Naive thymus-derived CD8-positive, alpha-beta T cell (primary cell): ENCODE results near the gene PCGF3. TPM values are rescaled to one million over a fixed set of nuclear protein-coding genes. Genes with fewer than 3 reads are reported as not detected.
A peak's percentile ranks its signal among the peaks of the same experiment; 100 is the strongest.

Source experiments
- ATAC-seq, 2 donors: fragments of 150-1000 bp; cut with Tn5 transposase in 1 of 2; sonication (Bioruptor Pico), chemical (Tn5 transposase) in 1 of 2; 1 replicate in 1 of 2; 2 replicates in 1 of 2; pipeline ENCODE4 v1.10.0; 2021; ENCODE audit warnings: mild to moderate bottlenecking in 2 of 2, moderate library complexity in 2 of 2
- POLR2A ChIA-PET: fragments of 350-600 bp; sonication (Branson Sonifier 250); formaldehyde crosslinking; loops from one replicate; lab custom pipeline; 2021; ENCODE audit warnings: antibody characterized with exemption; lab: Charles Lee
- DNase-seq, 10 donors: peaks; one replicate each; pipeline versions ENCODE4 v3.0.0 to v3.0.0-alpha.2; 2020 to 2022
- H3K27ac Mint-ChIP-seq, 10 donors: one replicate each; pipeline ENCODE4 v1.8.0; 2020 to 2022; ENCODE audit warnings: mild to moderate bottlenecking in 10 of 10, mixed read lengths in 10 of 10, moderate library complexity in 4 of 10, inconsistent platforms in 1 of 10
- H3K27me3 Mint-ChIP-seq, 5 donors: one replicate each; pipeline ENCODE4 v1.8.0; 2021 to 2022; ENCODE audit warnings: mixed read lengths in 5 of 5
- H3K36me3 Mint-ChIP-seq, 3 donors: one replicate each; pipeline ENCODE4 v1.8.0; 2020 to 2022; ENCODE audit warnings: mixed read lengths in 3 of 3, mild to moderate bottlenecking in 2 of 3, inconsistent platforms in 1 of 3
- H3K4me1 Mint-ChIP-seq, 4 donors: one replicate each; pipeline ENCODE4 v1.8.0; 2021 to 2022; ENCODE audit warnings: mixed read lengths in 4 of 4
- H3K4me3 Mint-ChIP-seq, 10 donors: one replicate each; pipeline ENCODE4 v1.8.0; 2020 to 2022; ENCODE audit warnings: mild to moderate bottlenecking in 10 of 10, mixed read lengths in 10 of 10, moderate library complexity in 6 of 10, inconsistent platforms in 1 of 10
- H3K9me3 Mint-ChIP-seq, 9 donors: one replicate each; pipeline ENCODE4 v1.8.0; 2020 to 2022; ENCODE audit warnings: mixed read lengths in 9 of 9, mild to moderate bottlenecking in 3 of 9, inconsistent platforms in 1 of 9, moderate library complexity in 1 of 9
- polyA plus RNA-seq, 3 donors: library from polyadenylated mRNA; unstranded; fragments of 300-500 nt; fragmentation: Illumina TruSeq; gene quantifications; one replicate each; pipeline ENCODE4 v1.2.3, GENCODE V29; 2021
- total RNA-seq, 8 experiments: library from RNA in 2 of 8; stranded (reverse) in 2 of 8; gene quantifications; one replicate each; pipeline ENCODE4 v1.2.3 and lab custom pipeline; 2021 to 2026

Gene PCGF3
- total and polyA plus RNA-seq, 5 experiments from 2014 or later = 3.4 to 49.3 (median 4.4) TPM

DNA sequence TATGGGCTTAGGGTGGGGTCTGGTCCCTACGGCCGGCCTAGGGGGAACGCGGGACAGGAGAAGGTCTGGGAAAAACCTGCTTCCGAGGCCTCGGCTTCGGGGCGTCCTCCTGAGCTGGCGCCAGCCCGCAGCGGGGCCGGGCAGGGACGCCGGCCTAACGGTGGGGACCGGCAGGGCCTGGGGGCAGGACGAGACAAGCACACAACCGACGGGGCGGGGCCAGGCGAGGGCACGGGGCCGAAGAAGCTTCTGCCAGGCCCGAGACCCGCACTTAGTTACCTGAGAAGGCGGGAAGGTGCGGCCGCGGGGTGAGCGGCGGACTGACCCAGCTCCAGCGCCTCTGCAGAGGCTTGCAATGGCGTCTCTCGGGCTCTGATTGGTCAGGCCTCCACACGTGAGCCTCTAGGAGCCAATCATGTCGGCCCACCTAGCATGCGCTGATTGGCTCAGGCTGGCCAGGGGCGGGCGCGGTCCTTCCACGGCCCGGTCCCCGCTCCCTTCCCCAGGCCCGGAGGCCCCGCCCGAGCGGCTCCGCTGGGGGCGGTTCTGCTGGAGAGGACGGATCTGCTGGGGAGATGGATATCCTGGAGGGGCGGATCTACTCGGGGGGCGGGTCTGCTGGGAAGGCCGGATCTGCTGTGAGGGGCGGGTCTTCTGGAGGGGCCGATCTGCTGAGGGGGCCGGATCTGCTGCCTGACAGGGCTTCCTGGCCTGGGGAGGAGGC lies 76.0 kb downstream of the PCGF3 start:
- peak; percentile 95 to 100 (median 98) for DNase-seq
- Mint-ChIP-seq H3K4me3 (peak overlapping the region; percentile 84 to 96 (median 92)), H3K9me3 (no peaks in the 10 kb centered on the region), H3K27me3 (peaks cover 7 to 24% (median 14%) of the 10 kb centered on the region in 5 donors), H3K4me1 (peaks cover 15 to 64% (median 58%) of the 10 kb centered on the region in 4 donors), H3K27ac (peak overlapping the region; percentile 88 to 98 (median 95)), H3K36me3 (peaks cover 4 to 34% (median 7%) of the 10 kb centered on the region in 3 donors)
- peak; percentile 93 to 95 for ATAC-seq
- POLR2A ChIA-PET = interaction anchor here (0.9 to 2.7 kb wide), 9 partner anchors 10 to 228 kb away, joined by 3 to 20 read pairs (median 4); partner anchors contain the start of genes ATP5ME, GAK, MYL5 and TMEM175

- ATAC-seq (no peak), DNase-seq (no peak)
- peak overlapping the region in 9 of 10 donors; percentile 11 to 83 (median 60) for H3K4me3 Mint-ChIP-seq
- peaks cover 9 to 41% (median 19%) of the 10 kb centered on the region in 5 donors for H3K27me3 Mint-ChIP-seq
- peaks cover 0 to 7% (median 1%) of the 10 kb centered on the region in 3 donors for H3K36me3 Mint-ChIP-seq
- no peaks in the 10 kb centered on the region for H3K9me3 Mint-ChIP-seq
- POLR2A ChIA-PET = interaction anchor here (0.5 kb wide), 1 partner anchor 140 kb away, joined by 3 read pairs; no protein-coding TSS in a partner anchor
- H3K27ac Mint-ChIP-seq = peak overlapping the region in 2 of 10 donors; percentile 17 to 46
- peaks cover 9 to 44% (median 35%) of the 10 kb centered on the region in 4 donors for H3K4me1 Mint-ChIP-seq
These were observed 79.0 kb downstream of the PCGF3 start for GRCh38 chr4:784401-785331.

- Mint-ChIP-seq H3K4me1 (peaks cover 10 to 35% (median 27%) of the 10 kb centered on the region in 4 donors), H3K9me3 (no peaks in the 10 kb centered on the region), H3K27me3 (peaks cover 10 to 45% (median 21%) of the 10 kb centered on the region in 5 donors), H3K36me3 (peaks cover 0 to 2% (median 0%) of the 10 kb centered on the region in 3 donors), H3K27ac (peak overlapping the region in 1 of 10 donors; percentile 46), H3K4me3 (peak overlapping the region in 9 of 10 donors; percentile 50 to 83 (median 64))
- POLR2A ChIA-PET = no interaction called here
- no peak for DNase-seq
- no peak for ATAC-seq
These were observed 79.9 kb downstream of the PCGF3 start for GRCh38 chr4:785332-786073.

GRCh38 chr4:786074-786741 lies 80.6 kb downstream of the PCGF3 start:
- peak overlapping the region in 4 of 10 donors; percentile 11 to 69 (median 44) for H3K4me3 Mint-ChIP-seq
- peaks cover 13 to 32% (median 26%) of the 10 kb centered on the region in 4 donors for H3K4me1 Mint-ChIP-seq
- POLR2A ChIA-PET = no interaction called here
- no peaks in the 10 kb centered on the region for H3K9me3 Mint-ChIP-seq
- peaks cover 13 to 50% (median 26%) of the 10 kb centered on the region in 5 donors for H3K27me3 Mint-ChIP-seq
- DNase-seq = no peak
- ATAC-seq = no peak
- peaks cover 0 to 2% (median 0%) of the 10 kb centered on the region in 3 donors for H3K36me3 Mint-ChIP-seq
- H3K27ac Mint-ChIP-seq = no peak overlapping the region

GRCh38 chr4:786861-787300 lies 81.2 kb downstream of the PCGF3 start:
- POLR2A ChIA-PET = no interaction called here
- ATAC-seq (no peak), DNase-seq (no peak)
- H3K36me3 Mint-ChIP-seq = peaks cover 0 to 2% (median 0%) of the 10 kb centered on the region in 3 donors
- peaks cover 13 to 31% (median 24%) of the 10 kb centered on the region in 4 donors for H3K4me1 Mint-ChIP-seq
- H3K27ac Mint-ChIP-seq = no peak overlapping the region
- peaks cover 13 to 48% (median 26%) of the 10 kb centered on the region in 5 donors for H3K27me3 Mint-ChIP-seq
- H3K9me3 Mint-ChIP-seq = no peaks in the 10 kb centered on the region
- H3K4me3 Mint-ChIP-seq = peak overlapping the region in 4 of 10 donors; percentile 54 to 76 (median 62)

DNA sequence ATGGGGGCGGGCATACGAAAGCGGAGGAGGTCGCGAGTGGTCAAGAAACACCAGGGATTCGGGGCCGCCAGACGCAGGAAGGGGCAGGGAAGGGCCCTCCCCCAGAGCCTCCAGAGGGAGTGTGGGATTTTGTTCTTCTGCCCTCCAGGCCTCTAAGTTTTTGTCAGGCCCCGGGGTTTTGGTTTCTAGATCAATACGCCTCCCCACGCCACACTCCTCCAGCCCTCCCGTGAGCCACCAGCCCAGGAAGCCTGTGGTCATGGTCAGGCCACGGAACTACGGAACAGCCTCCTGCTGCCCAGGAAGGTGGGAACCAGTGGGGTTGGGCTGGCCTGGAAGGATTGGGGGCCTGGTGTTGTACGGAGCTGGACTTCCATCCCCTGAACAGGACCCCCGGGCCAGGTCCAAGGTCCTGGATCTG lies 81.9 kb downstream of the PCGF3 start:
- H3K9me3 Mint-ChIP-seq = no peaks in the 10 kb centered on the region
- peaks cover 0 to 2% (median 0%) of the 10 kb centered on the region in 3 donors for H3K36me3 Mint-ChIP-seq
- H3K27me3 Mint-ChIP-seq = peaks cover 13 to 50% (median 27%) of the 10 kb centered on the region in 5 donors
- H3K27ac Mint-ChIP-seq = no peak overlapping the region
- POLR2A ChIA-PET = no interaction called here
- H3K4me1 Mint-ChIP-seq = peaks cover 11 to 27% (median 22%) of the 10 kb centered on the region in 4 donors
- ATAC-seq (no peak), DNase-seq (no peak)
- H3K4me3 Mint-ChIP-seq = peak overlapping the region in 9 of 10 donors; percentile 40 to 77 (median 54)

GRCh38 chr4:788006-788635 lies 82.5 kb downstream of the PCGF3 start:
- no peak for ATAC-seq
- peaks cover 16 to 28% (median 25%) of the 10 kb centered on the region in 4 donors for H3K4me1 Mint-ChIP-seq
- H3K36me3 Mint-ChIP-seq = peaks cover 0 to 2% (median 0%) of the 10 kb centered on the region in 3 donors
- POLR2A ChIA-PET = no interaction called here
- peaks cover 17 to 56% (median 32%) of the 10 kb centered on the region in 5 donors for H3K27me3 Mint-ChIP-seq
- no peak overlapping the region for H3K27ac Mint-ChIP-seq
- DNase-seq = no peak
- H3K9me3 Mint-ChIP-seq = no peaks in the 10 kb centered on the region
- no peak overlapping the region for H3K4me3 Mint-ChIP-seq

GRCh38 chr4:788636-789297 lies 83.1 kb downstream of the PCGF3 start:
- no peak overlapping the region for H3K27ac Mint-ChIP-seq

DNA sequence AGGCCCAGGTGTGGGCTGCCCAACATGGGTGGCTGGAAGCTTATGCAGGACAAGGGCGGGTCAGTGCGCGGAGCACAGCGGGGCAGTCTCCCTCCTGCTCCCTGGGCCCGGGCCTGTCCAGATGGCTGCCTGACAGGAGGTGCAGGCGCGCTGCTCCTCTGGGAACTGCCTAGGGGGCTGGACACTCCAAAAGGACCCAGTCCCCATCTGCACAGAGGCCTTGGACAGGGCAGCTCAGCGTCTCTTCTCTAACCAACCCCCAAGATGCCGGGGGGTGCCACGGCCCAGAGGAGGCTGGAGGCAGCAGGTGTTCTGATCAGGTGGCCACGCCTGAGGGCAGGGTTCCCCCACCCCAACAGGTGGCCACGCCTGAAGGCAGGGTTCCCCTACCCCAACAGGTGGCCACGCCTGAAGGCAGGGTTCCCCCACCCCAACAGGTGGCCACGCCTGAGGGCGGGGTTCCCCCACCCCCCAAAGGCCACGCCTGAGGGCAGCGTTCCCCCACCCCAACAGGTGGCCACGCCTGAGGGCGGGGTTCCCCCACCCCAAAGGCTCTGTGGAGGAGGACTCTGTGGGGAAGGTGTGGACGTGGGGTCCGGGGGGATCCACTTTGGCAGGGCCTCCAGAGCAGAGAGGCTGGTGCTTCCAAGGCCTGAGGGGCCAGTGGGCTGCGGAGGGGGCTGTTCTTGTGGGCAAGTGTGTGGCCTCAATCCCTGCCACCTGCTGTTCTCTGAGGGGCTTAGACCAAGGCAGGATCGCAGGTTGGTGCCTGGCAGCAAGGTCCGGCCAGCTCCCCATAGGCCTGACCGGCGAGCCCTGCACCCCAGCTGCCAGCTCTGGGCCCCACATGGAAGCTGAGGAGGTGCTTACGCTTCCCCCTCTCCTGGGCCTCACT lies 84.2 kb downstream of the PCGF3 start:
- no peak overlapping the region for H3K4me3 Mint-ChIP-seq
- peaks cover 0 to 2% (median 0%) of the 10 kb centered on the region in 3 donors for H3K36me3 Mint-ChIP-seq

More at GRCh38 chr4:788636-789297, 83.1 kb downstream of the PCGF3 start:
- H3K4me3 Mint-ChIP-seq = no peak overlapping the region
- H3K36me3 Mint-ChIP-seq = peaks cover 0 to 2% (median 0%) of the 10 kb centered on the region in 3 donors
- peaks cover 19 to 58% (median 35%) of the 10 kb centered on the region in 5 donors for H3K27me3 Mint-ChIP-seq
- no peaks in the 10 kb centered on the region for H3K9me3 Mint-ChIP-seq
- ATAC-seq (no peak), DNase-seq (no peak)
- POLR2A ChIA-PET = no interaction called here
- H3K4me1 Mint-ChIP-seq = peaks cover 16 to 32% (median 23%) of the 10 kb centered on the region in 4 donors

GRCh38 chr4:790466-790820 lies 84.8 kb downstream of the PCGF3 start:
- no peaks in the 10 kb centered on the region for H3K36me3 Mint-ChIP-seq
- POLR2A ChIA-PET = no interaction called here
- no peaks in the 10 kb centered on the region for H3K9me3 Mint-ChIP-seq
- ATAC-seq (no peak), DNase-seq (no peak)
- peak overlapping the region in 1 of 10 donors; percentile 7 for H3K27ac Mint-ChIP-seq
- H3K27me3 Mint-ChIP-seq = peaks cover 21 to 54% (median 33%) of the 10 kb centered on the region in 5 donors
- peaks cover 16 to 32% (median 27%) of the 10 kb centered on the region in 4 donors for H3K4me1 Mint-ChIP-seq
- H3K4me3 Mint-ChIP-seq = peak overlapping the region in 2 of 10 donors; percentile 50 to 54

More for the DNA sequence above, 84.2 kb downstream of the PCGF3 start:
- Mint-ChIP-seq H3K4me1 (peaks cover 16 to 36% (median 29%) of the 10 kb centered on the region in 4 donors), H3K27me3 (peaks cover 25 to 58% (median 37%) of the 10 kb centered on the region in 5 donors), H3K27ac (no peak overlapping the region), H3K9me3 (no peaks in the 10 kb centered on the region)
- ATAC-seq = no peak
- no peak for DNase-seq
- POLR2A ChIA-PET = no interaction called here
